Stimulated activated CD8-positive, alpha-beta memory T cell treated with anti-CD3 and anti-CD28 coated beads, Interleukin-2, amount 100 ng/mL, for 1 hour (primary cell): ENCODE results near the gene TRPM2.

Experiments used
- DNase-seq, 2 donors: peaks; one replicate each; pipeline ENCODE4 v3.0.0-alpha.2; 2020; ENCODE audit warnings: low read depth in 2 of 2

Gene TRPM2

GRCh38 chr21:44431300-44431699 is 77.9 kb downstream of the TRPM2 start:
- no peak for DNase-seq

- DNase-seq, result no peak
These were observed 79.7 kb downstream of the TRPM2 start for GRCh38 chr21:44432841-44433790.

- DNase-seq, result no peak
These were observed 80.6 kb downstream of the TRPM2 start for GRCh38 chr21:44433791-44434567.

- no peak for DNase-seq
These were observed 81.1 kb downstream of the TRPM2 start for GRCh38 chr21:44434568-44434925.

GRCh38 chr21:44434936-44435635 is 81.7 kb downstream of the TRPM2 start:
- no peak for DNase-seq

GRCh38 chr21:44436111-44436611 is 82.7 kb downstream of the TRPM2 start:
- DNase-seq, result no peak

GRCh38 chr21:44436958-44437357 is 83.5 kb downstream of the TRPM2 start:
- no peak for DNase-seq

GRCh38 chr21:44437371-44437695 is 83.9 kb downstream of the TRPM2 start:
- no peak for DNase-seq

- DNase-seq, result no peak
These were observed 84.4 kb downstream of the TRPM2 start for GRCh38 chr21:44437696-44438431.

GRCh38 chr21:44438531-44439210 is 85.2 kb downstream of the TRPM2 start:
- DNase-seq, result no peak

- DNase-seq, result no peak
These were observed 85.8 kb downstream of the TRPM2 start for GRCh38 chr21:44439211-44439600.

- no peak for DNase-seq
These were observed 87.0 kb downstream of the TRPM2 start for GRCh38 chr21:44440241-44441040.

GRCh38 chr21:44441041-44441400 is 87.6 kb downstream of the TRPM2 start:
- no peak for DNase-seq

- DNase-seq, result no peak
These were observed 88.3 kb downstream of the TRPM2 start for GRCh38 chr21:44441581-44442265.

GRCh38 chr21:44442266-44443125 is 89.1 kb downstream of the TRPM2 start:
- DNase-seq, result no peak

GRCh38 chr21:44443291-44443890 is 90.0 kb downstream of the TRPM2 start:
- DNase-seq, result no peak

- no peak for DNase-seq
These were observed 90.5 kb downstream of the TRPM2 start for GRCh38 chr21:44443891-44444285.

- DNase-seq, result no peak
These were observed 91.0 kb downstream of the TRPM2 start for GRCh38 chr21:44444286-44444931.
